ENCODE measurements around the gene KCNIP4.

- TF ChIP-seq CTCF (IDR thresholded peaks at IDR 0.05; ENCODE audit: insufficient read depth, low read depth, low read length) (no peak), EZH2 (IDR thresholded peaks at IDR 0.05; ENCODE audit: insufficient read depth, low read length) (no peak)
These were observed 929.8 kb downstream of the KCNIP4 start for GRCh38 chr4:21018817-21019216.
